Left kidney (tissue), 1 donor: ENCODE measurements around the gene ITGA6. TPM values are rescaled to one million over a fixed set of nuclear protein-coding genes. Genes with fewer than 3 reads are reported as not detected.

Experiments used
- polyA plus RNA-seq: library from polyadenylated mRNA; unstranded; fragments of 120-200 nt; gene quantifications from one replicate; pipeline ENCODE4 v1.2.1, GENCODE V29; 2013; ENCODE audit not compliant: insufficient read length

ITGA6 gene
- polyA plus RNA-seq, 1 donor = 152 TPM

Other genes with a start within 250 kb of the ITGA6 start
- 13.4 TPM for gene PDK1, start 128.5 kb downstream of the ITGA6 start, polyA plus RNA-seq